ENCODE measurements around the gene PAX3. TPM values are rescaled to one million over a fixed set of nuclear protein-coding genes. Genes with fewer than 3 reads are reported as not detected.
A peak's percentile ranks its signal among the peaks of the same experiment; 100 is the strongest.

PAX3 gene
- total RNA-seq, 1 donor from 2014 or later, result 0.30 TPM

DNA sequence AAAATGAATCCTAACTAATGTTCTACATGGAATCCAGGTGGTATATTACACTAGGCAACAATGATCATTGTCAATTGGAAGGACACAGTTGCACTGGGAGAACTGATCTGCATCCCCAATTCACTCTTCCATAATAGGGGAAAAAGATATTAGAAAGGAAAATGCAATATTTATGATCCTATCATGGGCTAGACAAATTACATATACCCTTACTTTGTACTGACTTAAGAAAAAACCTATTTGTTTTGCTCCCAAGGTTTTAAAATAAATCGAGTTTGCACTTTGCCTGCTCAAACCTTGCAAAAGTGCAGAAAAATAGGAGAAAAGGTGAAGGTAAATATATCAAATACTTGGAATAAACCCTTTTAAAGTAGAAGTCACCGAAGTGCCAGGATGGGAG is 11.0 kb upstream of the PAX3 start:
- Histone ChIP-seq H3K9me3 (replicated peaks) (no peaks in the 10 kb centered on the region), H3K27ac (replicated peaks) (no peak overlapping the region), H3K4me1 (peaks cover 32% of the 10 kb centered on the region), H3K4me3 (no peak overlapping the region), H3K36me3 (no peaks in the 10 kb centered on the region), H3K27me3 (ENCODE audit: low read depth) (peaks cover 100% of the 10 kb centered on the region)
- intact Hi-C loops (cut with micrococcal nuclease), result no loop called here
- no peak for DNase-seq
- TF ChIP-seq, protein P1, sequence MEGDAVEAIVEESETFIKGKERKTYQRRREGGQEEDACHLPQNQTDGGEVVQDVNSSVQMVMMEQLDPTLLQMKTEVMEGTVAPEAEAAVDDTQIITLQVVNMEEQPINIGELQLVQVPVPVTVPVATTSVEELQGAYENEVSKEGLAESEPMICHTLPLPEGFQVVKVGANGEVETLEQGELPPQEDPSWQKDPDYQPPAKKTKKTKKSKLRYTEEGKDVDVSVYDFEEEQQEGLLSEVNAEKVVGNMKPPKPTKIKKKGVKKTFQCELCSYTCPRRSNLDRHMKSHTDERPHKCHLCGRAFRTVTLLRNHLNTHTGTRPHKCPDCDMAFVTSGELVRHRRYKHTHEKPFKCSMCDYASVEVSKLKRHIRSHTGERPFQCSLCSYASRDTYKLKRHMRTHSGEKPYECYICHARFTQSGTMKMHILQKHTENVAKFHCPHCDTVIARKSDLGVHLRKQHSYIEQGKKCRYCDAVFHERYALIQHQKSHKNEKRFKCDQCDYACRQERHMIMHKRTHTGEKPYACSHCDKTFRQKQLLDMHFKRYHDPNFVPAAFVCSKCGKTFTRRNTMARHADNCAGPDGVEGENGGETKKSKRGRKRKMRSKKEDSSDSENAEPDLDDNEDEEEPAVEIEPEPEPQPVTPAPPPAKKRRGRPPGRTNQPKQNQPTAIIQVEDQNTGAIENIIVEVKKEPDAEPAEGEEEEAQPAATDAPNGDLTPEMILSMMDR (IDR thresholded peaks at IDR 0.05; ENCODE audit: borderline replicate concordance), result no peak

DNA sequence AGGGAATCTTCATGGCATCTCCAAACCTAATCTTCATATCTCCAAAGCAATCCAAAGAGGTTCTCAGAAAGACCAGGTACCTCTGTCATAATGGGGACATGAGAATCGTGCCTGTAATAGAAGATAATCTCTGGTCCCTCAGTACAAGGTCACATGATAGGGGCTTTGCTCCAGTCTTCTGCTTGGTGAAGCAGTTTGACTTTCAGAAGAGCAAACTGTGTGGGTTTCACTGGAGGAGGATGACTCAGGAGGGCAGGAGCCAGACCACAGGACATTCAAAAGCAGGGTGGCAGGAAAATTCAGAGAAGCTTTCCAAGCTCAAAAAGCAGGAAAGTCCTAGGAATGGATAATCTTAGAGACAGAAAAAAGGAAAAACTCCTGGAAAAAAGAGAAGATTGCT is 10.6 kb upstream of the PAX3 start:
- Histone ChIP-seq H3K4me3 (no peak overlapping the region), H3K4me1 (peaks cover 36% of the 10 kb centered on the region), H3K27me3 (ENCODE audit: low read depth) (peaks cover 100% of the 10 kb centered on the region), H3K27ac (replicated peaks) (no peak overlapping the region), H3K36me3 (no peaks in the 10 kb centered on the region), H3K9me3 (replicated peaks) (no peaks in the 10 kb centered on the region)
- TF ChIP-seq, protein P1 (IDR thresholded peaks at IDR 0.05; ENCODE audit: borderline replicate concordance), result no peak
- no peak for DNase-seq
- intact Hi-C loops (cut with micrococcal nuclease), result no loop called here

DNA sequence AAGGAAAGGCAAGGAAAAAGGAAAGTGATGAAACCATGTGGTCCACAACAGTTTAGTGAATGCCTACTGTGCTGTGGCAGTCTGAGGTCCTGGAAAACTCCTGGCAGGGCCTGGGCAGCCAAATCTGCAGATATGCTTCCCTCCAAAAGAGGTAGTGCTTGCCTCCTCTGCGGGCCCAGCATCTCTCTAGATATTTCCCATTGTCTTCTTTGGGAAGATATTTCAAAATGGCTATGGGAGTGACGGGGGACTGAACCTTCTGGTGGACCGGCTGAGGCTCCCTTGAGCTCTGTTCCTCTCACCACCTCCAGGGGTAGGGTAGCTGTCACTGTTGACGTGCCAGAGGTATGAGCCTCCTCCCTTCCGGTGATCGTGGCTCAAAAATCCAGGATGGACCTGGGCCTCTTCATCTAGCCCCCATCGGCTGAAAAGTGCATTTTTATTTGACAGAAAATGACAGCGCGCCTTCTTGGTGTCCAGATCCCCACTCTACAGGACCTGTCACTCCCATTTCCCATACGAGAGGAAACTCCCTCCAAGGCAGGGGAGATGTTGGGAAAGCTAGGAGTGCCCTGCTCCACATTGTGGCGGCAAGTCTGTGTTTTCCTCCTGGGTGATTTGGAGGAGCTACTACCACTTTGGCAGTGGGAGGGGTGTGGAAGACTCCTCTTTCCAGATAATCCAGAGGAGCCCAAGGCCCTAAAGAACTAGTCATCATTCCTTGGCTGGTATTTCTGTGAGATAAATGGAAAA is 9.4 kb upstream of the PAX3 start:
- peaks cover 42% of the 10 kb centered on the region for H3K4me1 ChIP-seq

DNA sequence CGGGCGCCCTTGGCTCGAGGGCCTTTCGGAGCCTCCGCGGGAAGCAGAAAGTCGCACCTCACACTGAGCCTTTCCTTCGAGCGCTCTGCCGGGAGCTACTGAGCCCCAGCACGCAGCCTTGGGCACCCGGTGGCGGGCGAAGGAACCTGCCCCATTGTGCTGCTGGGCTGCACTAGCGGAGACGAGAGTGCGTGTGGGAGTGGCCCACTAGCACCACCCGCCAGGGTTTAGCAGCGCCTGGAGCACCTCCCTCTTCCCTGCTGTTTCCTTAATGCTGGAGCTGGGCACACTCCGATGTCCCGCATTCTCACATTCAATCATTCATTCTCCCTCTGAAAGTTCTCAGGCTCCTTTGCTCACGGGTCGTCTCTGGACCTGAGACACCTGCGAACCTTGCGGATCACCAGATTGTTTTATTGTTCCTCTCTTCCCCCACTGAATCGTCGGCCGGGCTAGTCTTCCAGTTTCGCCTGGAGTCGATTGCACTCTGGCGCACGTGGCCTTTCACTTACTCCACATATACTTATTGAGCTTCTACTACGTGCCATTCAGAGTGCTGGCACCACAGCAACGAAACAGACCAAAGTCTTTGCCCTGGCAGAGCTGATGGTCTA is 8.5 kb upstream of the PAX3 start:
- DNase-seq, result no peak
- H3K4me1 ChIP-seq, result peaks cover 39% of the 10 kb centered on the region
- peaks cover 100% of the 10 kb centered on the region for H3K27me3 ChIP-seq (ENCODE audit: low read depth)
- intact Hi-C loops (cut with micrococcal nuclease), result no loop called here
- no peaks in the 10 kb centered on the region for H3K36me3 ChIP-seq
- H3K27ac ChIP-seq (replicated peaks), result no peak overlapping the region
- H3K4me3 ChIP-seq, result no peak overlapping the region
- TF ChIP-seq, protein P1 (IDR thresholded peaks at IDR 0.05; ENCODE audit: borderline replicate concordance), result no peak
- H3K9me3 ChIP-seq (replicated peaks), result no peaks in the 10 kb centered on the region

More for the DNA sequence above, 9.4 kb upstream of the PAX3 start:
- TF ChIP-seq, protein P1 (IDR thresholded peaks at IDR 0.05; ENCODE audit: borderline replicate concordance), result no peak
- H3K4me3 ChIP-seq, result no peak overlapping the region
- no peak for DNase-seq
- H3K27ac ChIP-seq (replicated peaks), result no peak overlapping the region
- intact Hi-C loops (cut with micrococcal nuclease), result no loop called here
- peaks cover 100% of the 10 kb centered on the region for H3K27me3 ChIP-seq (ENCODE audit: low read depth)
- no peaks in the 10 kb centered on the region for H3K9me3 ChIP-seq (replicated peaks)
- no peaks in the 10 kb centered on the region for H3K36me3 ChIP-seq

DNA sequence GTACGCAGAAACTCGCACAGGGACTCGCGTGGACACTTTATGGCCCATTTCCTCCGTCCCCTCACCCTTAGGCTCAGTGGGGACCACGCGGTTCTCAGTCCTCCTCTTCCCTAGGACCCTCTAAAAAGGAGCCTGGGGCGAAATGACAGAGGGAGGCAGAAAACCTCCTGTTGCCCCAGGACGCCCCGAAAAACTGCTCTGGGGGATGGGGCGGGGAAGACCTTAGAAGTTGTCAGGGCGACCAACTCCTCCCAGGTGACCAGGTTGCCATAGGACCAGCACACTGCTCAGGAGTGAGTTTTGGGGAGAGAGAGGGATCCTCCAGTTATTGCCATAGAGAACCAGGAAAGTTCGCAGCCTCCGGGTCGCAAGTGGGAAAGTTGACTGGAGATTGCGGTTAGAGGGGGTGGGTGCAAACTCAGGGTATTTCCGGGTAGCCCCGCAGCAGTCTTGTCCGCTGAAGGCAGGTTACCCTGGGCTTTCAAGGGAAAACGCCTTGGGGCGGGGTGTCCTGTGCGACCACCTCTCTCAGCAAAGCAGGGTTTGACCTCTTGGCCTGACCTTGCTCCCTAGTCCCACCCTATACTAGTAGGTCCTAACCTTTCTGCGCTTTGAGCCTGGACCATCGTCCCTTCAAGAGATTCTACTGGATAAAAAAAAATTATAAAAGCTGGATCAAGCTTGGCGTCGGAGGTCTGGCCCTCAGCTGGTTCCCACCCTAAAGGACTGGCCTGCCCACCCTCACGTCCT is 7.8 kb upstream of the PAX3 start:
- no peak for DNase-seq
- peak overlapping the region; percentile 66 for H3K4me3 ChIP-seq
- peaks cover 37% of the 10 kb centered on the region for H3K4me1 ChIP-seq
- H3K27me3 ChIP-seq (ENCODE audit: low read depth), result peaks cover 100% of the 10 kb centered on the region
- H3K27ac ChIP-seq (replicated peaks), result no peak overlapping the region
- intact Hi-C loops (cut with micrococcal nuclease), result no loop called here
- no peaks in the 10 kb centered on the region for H3K9me3 ChIP-seq (replicated peaks)
- H3K36me3 ChIP-seq, result no peaks in the 10 kb centered on the region
- TF ChIP-seq, protein P1 (IDR thresholded peaks at IDR 0.05; ENCODE audit: borderline replicate concordance), result no peak
